ENCODE data around the gene MYMX.

The MYMX gene

GRCh38 chr6:44234101-44235025 is 17.6 kb downstream of the MYMX start:
- FAIRE-seq, result no peak
- TF ChIP-seq, protein P1, sequence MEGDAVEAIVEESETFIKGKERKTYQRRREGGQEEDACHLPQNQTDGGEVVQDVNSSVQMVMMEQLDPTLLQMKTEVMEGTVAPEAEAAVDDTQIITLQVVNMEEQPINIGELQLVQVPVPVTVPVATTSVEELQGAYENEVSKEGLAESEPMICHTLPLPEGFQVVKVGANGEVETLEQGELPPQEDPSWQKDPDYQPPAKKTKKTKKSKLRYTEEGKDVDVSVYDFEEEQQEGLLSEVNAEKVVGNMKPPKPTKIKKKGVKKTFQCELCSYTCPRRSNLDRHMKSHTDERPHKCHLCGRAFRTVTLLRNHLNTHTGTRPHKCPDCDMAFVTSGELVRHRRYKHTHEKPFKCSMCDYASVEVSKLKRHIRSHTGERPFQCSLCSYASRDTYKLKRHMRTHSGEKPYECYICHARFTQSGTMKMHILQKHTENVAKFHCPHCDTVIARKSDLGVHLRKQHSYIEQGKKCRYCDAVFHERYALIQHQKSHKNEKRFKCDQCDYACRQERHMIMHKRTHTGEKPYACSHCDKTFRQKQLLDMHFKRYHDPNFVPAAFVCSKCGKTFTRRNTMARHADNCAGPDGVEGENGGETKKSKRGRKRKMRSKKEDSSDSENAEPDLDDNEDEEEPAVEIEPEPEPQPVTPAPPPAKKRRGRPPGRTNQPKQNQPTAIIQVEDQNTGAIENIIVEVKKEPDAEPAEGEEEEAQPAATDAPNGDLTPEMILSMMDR (IDR thresholded peaks at IDR 0.05; ENCODE audit: insufficient read depth, missing control alignments), result peak; percentile 57
- no peak for DNase-seq (ENCODE audit: insufficient read length, low spot score)

DNA sequence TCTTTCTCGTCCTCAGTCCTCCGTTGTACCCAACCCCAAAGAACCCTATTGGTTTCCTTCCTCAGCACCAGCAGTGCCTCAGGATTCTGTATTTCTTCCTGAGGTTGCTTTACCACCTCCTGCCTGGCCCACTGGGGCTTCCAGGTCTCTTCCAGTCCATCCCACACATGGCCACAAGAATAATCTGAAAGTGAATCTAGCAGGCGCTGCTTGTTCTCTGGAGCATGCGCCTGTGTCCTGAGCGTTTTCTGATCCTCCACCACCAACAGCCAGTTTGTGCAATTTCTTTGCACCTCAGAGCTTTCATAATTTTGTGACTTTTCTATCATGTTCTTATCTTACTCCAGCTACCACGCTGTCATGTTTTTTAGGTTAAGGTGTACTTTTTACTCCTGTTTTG is 18.5 kb downstream of the MYMX start:
- TF ChIP-seq, protein P1 (IDR thresholded peaks at IDR 0.05; ENCODE audit: insufficient read depth, missing control alignments), result no peak
- DNase-seq (ENCODE audit: insufficient read length, low spot score) (no peak), FAIRE-seq (no peak)

DNA sequence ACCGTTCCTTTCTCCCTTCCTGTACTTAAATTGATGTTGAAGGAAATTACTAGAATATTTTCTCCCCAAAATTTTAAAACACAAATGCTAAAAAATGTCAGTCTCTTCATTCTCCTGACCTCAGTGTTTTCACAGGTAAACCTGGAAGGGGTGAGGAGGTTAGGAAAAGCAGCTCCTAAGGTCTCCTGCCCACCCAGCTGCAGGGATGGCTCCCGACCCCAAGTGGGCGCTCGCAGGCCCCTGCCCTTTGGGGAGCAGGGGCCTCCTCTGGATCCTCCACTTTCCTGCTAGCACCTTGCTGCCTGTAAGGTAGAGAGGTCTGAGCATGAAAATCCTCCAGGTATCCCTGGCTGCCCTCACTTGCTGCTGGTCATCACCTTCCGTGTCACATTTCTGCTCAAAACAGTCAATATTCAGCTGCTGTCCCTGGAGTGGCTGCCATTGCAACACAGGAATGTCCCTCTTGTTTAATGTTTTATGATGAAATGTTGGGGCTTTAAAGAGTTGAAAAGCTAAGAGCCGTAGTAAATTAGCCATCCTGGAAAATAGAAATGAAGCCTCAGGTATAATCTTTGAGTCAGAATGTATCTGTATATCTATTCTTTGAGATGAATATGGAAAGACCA is 19.3 kb downstream of the MYMX start:
- no peak for FAIRE-seq
- TF ChIP-seq, protein P1 (IDR thresholded peaks at IDR 0.05; ENCODE audit: insufficient read depth, missing control alignments), result no peak
- DNase-seq (ENCODE audit: insufficient read length, low spot score), result no peak

DNA sequence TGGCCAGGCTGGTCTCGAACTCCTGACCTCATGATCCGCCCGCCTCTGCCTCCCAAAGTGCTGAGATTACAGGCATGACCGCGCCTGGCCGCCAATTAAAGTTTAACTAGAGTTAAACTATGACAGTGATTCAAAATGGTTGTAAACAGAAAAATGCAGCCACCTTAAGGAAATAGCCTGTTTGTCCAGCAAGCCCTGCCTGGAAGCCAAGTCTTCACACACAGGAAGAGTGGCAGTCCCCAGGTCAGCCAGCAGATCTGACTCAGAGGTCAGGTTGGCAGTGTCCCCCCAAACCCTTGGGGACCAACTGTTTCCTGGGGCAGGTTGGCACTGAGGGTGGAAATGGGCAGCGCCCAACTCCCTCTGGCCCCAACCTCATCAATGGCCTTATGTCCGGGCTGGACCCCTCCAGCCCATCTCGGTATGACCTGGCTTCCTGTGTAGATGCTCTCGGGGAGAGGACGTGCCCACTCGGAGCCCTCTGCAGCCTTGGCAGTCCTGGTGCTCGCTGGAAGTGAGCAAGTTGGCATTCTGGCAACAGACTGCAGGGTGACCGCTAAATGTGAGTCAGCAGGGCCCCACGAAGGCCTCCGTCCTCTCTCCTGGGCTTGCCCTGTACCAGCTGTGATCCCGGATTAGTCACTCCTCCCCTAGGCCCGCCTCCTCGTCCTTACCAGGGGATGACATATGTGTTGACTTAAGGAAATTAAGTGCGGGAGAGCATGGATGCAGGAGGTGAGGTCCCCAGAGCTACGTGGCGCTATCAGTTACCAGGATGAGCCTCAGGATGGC is 20.5 kb downstream of the MYMX start:
- FAIRE-seq, result no peak
- TF ChIP-seq, protein P1 (IDR thresholded peaks at IDR 0.05; ENCODE audit: insufficient read depth, missing control alignments), result no peak
- DNase-seq (ENCODE audit: insufficient read length, low spot score), result peak; percentile 78

GRCh38 chr6:44237813-44238433 is 21.2 kb downstream of the MYMX start:
- TF ChIP-seq, protein P1 (IDR thresholded peaks at IDR 0.05; ENCODE audit: insufficient read depth, missing control alignments), result peak; percentile 65
- DNase-seq (ENCODE audit: insufficient read length, low spot score) (no peak), FAIRE-seq (no peak)

DNA sequence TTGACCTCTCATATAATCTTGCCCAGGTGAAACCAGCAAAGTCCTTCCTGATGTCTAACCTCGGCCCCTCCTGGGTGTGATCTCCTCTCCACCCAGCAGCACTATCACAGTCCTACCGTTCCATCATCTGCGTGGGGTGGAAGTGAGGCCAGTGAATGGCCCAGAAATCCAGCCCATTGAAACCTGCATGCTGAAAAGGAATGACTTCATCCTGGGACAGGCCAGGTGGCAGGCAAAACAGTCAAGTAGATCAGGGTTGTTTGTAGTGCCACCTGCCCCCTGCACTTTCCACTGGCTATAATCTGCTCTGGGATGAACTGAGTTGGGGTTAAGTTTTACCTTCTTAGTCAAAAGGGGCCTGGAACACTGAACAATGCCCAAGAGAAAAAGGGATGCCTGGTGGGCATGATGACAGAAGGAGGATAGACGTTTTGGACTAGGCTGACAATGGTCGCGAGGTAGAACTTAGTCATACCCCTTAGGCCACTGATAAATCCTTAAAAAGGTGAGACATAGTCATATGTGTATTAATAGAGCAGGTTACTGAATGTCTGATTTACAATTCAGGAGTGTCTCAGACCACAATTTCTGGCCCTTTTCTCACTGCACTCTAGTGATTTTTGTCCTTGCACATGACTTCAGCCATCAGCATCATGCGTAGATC is 22.1 kb downstream of the MYMX start:
- DNase-seq (ENCODE audit: insufficient read length, low spot score), result no peak
- no peak for FAIRE-seq
- TF ChIP-seq, protein P1 (IDR thresholded peaks at IDR 0.05; ENCODE audit: insufficient read depth, missing control alignments), result no peak

Measured in D721Med (cell line).